HG03159 (cell line): ENCODE measurements around the gene ARL2.
"Not testable (repeated sequence)": the region's sequence is repeated elsewhere in the genome, so short reads cannot be mapped to it uniquely, and the experiment has no call there.

Experiments used
- ATAC-seq: cut with Tn5 transposase; IDR thresholded peaks from one replicate; pipeline ENCODE4 v1.9.1; 2021; ENCODE audit warnings: mild to moderate bottlenecking, moderate library complexity; ENCODE audit not compliant: unreplicated experiment

Gene ARL2

GRCh38 chr11:65003968-65004367 is 10.0 kb upstream of the ARL2 start:
- ATAC-seq: not testable (repeated sequence)

GRCh38 chr11:65008016-65008415 is 5.9 kb upstream of the ARL2 start:
- ATAC-seq: no peak

- ATAC-seq: no peak
Measured at GRCh38 chr11:65008873-65009272, 5.1 kb upstream of the ARL2 start.

DNA sequence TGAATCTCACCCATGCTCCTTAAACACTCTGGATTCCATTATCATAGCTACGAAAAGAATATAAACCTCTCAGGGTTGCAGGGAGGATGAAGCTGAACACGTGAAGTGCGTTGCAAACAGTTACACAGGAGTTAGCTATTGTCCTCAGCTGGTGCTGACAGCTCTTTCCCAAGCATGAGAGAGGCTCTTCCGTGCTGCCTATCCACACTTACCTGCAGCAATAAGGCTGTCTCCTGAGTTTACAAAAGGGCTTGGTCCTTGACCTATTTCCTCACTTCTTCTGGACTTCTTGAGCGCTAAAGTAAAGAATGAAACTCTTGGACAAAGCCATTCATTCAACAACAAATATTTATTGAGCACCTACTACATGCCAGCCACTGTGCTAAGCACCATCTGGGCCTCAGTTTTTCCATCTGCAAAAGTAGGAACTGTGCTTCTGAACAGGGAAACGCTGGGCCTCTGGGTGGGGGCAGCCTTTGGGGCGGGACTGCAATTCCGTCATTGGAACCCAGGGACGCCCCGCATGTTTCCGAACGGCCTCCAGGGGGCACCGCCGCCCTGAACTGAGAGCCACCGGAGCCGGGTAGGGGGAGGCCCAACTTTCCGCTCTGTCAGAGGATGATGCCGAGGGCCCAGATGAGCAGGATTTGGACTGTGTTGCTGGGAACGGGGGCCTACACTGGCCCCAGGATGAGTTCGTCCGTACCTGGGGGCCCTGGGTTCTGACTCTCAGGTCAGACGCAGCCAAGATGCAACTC is 651 bp upstream of the ARL2 start:
- peak; percentile 68 for ATAC-seq

- no peak for ATAC-seq
Measured at GRCh38 chr11:65014726-65015227, 817 bp downstream of the ARL2 start.

- ATAC-seq: no peak
Measured at GRCh38 chr11:65016705-65017104, 2.7 kb downstream of the ARL2 start.

- ATAC-seq: no peak
Measured at GRCh38 chr11:65017937-65018336, 4.0 kb downstream of the ARL2 start.

- no peak for ATAC-seq
Measured at GRCh38 chr11:65019824-65020223, 5.9 kb downstream of the ARL2 start.

DNA sequence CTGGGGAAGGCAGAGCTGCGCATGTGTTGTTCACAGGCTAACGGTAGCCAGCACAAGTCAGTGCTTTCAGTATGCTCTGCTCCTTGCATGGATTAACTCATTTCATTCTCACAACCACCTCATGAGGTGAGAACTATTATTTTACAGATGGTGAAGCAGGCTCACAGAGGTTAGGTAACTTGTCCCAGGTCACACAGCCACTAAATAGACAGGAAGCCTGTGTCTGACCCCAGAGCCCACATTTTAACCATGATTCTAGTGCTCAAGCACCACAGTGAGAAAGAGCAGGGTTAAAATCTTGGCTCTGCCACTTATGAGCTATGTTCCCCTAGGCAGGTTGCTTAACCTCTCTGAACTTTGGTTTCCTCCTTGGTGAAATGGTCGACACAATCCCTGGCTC is 7.0 kb downstream of the ARL2 start:
- ATAC-seq: no peak

DNA sequence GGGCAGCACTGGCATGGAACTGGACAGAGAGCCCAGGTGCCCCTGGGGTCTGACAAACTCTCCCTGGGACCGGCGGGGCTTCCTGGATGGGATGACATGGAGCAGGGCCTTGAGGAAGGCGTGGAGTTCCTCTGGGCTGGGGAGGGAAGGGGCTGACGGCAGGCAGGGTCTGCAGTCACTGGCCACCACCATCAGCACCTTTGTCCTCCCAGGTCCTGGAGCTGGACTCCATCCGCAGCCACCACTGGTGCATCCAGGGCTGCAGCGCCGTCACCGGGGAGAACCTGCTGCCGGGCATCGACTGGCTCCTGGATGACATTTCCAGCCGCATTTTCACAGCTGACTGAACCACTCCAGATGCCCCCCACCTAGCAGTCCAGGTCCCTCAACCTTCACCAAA is 7.5 kb downstream of the ARL2 start:
- ATAC-seq: no peak

DNA sequence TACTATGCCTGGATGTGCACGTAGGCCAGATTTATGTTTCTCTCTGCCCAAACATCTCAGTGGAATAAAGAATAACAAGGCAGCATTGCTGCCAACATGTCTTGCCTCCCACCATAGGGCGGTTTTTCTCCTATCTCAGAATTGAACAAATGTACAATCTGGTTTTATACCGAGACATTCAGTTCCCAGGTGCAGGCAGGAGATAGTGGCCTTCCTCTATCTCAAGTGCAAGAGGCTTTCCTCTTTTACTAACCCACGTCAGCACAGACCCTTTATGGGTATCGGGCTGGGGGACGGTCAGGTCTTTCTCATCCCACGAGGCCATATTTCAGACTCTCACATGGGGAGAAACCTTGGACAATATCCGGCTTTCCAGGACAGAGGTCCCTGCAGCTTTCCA is 9.5 kb downstream of the ARL2 start:
- ATAC-seq: not testable (repeated sequence)

DNA sequence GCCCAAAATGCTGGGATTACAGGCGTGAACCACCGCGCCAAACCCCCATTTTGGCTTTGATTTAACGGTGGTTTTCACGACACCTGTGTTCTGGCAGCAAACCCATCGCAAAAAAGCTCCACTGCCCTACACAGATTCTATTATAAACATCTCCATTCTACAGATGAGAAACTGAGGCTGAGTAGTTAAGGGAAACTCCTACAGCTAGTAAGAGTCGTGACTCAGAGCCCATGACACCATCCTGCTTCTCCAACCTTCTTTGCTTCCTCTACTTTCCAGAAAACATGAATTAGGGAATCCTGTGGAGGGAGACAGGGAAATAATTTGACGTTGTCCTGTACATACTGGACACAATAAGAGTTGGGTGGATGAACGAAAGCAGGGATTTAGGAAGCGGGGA is 12.8 kb downstream of the ARL2 start:
- no peak for ATAC-seq

DNA sequence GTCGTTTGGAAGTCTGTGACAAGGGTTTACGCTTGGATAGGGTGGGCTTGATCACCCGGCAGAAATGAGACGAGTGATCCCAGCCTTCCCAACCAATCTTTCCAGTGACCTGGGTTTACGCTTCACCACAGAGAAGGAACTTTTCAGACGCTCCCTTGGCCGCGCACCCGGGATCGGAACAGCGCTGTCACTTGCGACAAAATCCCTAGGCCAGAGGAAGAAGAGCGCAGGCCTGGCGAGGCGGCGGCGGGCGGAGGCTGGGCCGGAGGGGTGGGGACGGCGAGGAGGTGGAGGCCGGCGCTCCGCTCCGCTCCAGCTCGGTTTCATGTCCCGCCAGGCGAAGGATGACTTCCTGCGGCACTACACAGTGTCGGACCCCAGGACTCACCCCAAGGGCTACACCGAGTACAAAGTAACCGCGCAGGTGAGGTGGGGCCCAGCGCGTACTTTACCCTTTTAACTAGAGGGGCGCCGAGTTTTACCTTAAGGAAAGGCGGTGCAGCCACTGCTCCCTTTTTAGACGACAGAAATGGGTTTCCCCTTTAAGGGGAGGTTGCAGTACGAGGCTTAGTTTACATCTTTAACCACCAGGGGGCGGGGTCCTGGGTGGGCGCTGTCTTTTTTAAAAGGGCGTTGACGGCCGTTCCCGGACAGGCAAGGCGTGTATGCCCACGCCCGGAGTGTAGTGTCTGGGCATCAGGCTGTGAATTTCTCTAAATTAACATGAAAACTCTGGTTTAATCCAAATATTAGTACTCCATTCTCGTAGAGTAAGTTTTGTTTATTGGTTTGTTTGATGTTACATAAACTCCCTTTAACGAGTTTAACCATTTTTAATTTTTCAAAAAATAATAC is 13.5 kb downstream of the ARL2 start, which contains the start of gene SNX15:
Gene SNX15, plus strand, starts transcription at position 227 of the 855 bp plus-strand sequence. Its CDS starts 99 bp downstream, at position 326.
- ATAC-seq: peak; percentile 87

- no peak for ATAC-seq
Measured at GRCh38 chr11:65032216-65032615, 18.3 kb downstream of the ARL2 start.

- no peak for ATAC-seq
Measured at GRCh38 chr11:65034423-65034822, 20.5 kb downstream of the ARL2 start.

DNA sequence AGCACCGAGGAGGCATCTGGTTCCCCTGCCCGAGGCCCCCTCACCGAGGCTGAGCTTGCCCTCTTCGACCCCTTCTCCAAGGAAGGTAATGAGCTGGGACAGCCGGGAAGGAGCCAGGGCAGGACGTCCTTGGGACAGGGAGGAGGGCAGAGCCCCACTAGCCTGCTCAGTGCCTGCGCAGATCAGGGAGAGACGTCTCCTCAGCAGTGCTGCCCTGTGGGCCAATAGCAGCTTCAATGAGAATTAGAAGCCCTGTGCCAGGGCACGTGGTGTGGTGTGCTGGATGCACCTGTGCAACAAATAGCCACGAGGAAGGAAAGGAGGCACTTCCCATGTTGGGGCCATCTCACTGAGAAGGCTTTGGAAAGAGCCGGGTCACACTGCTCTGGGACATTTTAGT is 21.6 kb downstream of the ARL2 start:
- ATAC-seq: no peak

GRCh38 chr11:65036931-65037330 is 23.0 kb downstream of the ARL2 start:
- no peak for ATAC-seq

GRCh38 chr11:65040520-65040846 is 26.5 kb downstream of the ARL2 start:
- no peak for ATAC-seq

GRCh38 chr11:65040847-65041622 is 27.1 kb downstream of the ARL2 start, which contains the start of gene SAC3D1:
Gene SAC3D1 (plus strand): TSS chr11:65041210. CDS start chr11:65041293, 83 bp downstream.
- ATAC-seq: peak; percentile 77

DNA sequence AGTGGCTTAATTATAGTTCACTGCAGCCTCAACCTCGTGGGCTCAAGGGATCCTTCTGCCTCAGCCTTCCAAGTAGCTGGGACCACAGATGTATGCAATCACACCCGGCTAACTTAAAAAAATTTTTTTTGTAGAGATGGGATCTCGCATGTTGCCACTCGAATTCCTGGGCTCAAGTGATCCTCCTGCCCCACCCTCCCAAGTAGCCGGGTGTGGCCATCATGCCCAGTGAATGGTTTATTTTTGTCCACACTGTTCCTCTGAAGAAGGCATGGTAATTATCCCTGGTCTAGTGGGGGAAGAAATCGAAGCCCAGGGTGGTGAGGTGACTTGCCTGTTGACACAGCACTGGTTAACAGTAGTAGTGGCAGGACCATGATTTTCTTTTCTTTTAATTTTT is 28.9 kb downstream of the ARL2 start:
- no peak for ATAC-seq

DNA sequence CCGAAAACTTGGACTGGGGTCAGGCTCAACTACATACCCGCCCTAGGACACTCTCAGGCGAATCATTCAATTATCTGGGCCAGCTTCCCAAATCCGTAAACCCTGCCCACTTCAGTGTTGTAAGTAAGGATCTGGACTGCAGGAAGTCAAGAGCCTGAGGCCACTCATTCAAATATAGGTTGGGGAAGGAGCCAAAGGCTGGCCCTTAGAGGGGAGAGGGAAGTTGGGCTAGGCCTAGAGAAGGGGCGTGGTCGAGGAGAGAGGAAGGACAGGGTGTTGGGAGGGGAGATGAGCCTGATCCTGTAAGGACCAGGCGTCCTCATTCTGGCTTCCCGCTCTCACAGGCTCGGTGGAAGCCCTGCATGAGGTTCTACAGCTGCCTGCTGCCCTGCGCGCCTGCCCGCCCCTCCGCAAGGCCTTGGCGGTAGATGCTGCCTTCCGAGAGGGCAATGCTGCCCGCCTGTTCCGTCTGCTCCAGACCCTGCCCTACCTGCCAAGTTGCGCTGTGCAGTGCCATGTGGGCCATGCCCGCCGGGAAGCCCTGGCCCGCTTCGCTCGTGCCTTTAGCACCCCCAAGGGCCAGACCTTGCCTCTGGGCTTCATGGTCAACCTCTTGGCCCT is 30.0 kb downstream of the ARL2 start:
- ATAC-seq: no peak
